Endothelial cell of umbilical vein (primary cell): ENCODE measurements around the gene LILRA6. TPM values are rescaled to one million over a fixed set of nuclear protein-coding genes. Genes with fewer than 3 reads are reported as not detected.
"Not testable (repeated sequence)": the region's sequence is repeated elsewhere in the genome, so short reads cannot be mapped to it uniquely, and the experiment has no call there.

Experiments used
- BruUV-seq: library from RNA; stranded (reverse); fragments of 400-500 nt; replicated peaks from 2 replicates; lab custom pipeline; 2021; lab: Mats Ljungman, UMichigan
- CTCF ChIA-PET: fragments of 300-600, 350-600 bp; sonication (Branson Sonifier 250); formaldehyde crosslinking; loops from one replicate; lab custom pipeline; 2021; ENCODE audit warnings: antibody characterized with exemption, inconsistent platforms; lab: Charles Lee
- POLR2A ChIA-PET: fragments of 300-600, 350-600 bp; sonication (Branson Sonifier 250); formaldehyde crosslinking; loops from one replicate; lab custom pipeline; 2021; ENCODE audit warnings: antibody characterized with exemption, inconsistent platforms; lab: Charles Lee
- DNase-seq: peaks from one replicate; pipeline ENCODE4 v3.0.0-alpha.2; 2011; ENCODE audit warnings: low read depth, low spot score
- FAIRE-seq: peaks from 2 replicates; lab custom pipeline; 2011; peaks lifted over from hg19 to GRCh38; lab: Jason Lieb, UNC
- H2AFZ ChIP-seq: 2 replicates; pipeline ENCODE4 v1.6.0; 2012; ENCODE audit warnings: low read depth, low read length, control low read depth, inconsistent platforms
- H3K27ac ChIP-seq: 2 replicates; pipeline ENCODE4 v1.5.1; 2011; ENCODE audit warnings: low read depth, mild to moderate bottlenecking, control low read depth, low read length, moderate library complexity; ENCODE audit not compliant: insufficient read depth
- H3K27me3 ChIP-seq, 2 experiments: 2 replicates each; pipeline versions ENCODE4 v1.6.0 to v1.6.1; 2011; ENCODE audit warnings: low read length in 2 of 2, mixed read lengths in 1 of 2; ENCODE audit not compliant: control insufficient read depth in 2 of 2, insufficient read depth in 2 of 2
- H3K36me3 ChIP-seq, 2 experiments: 2 replicates in 1 of 2; 3 replicates in 1 of 2; pipeline ENCODE4 v1.5.1; 2011; ENCODE audit warnings: low read length in 2 of 2, mild to moderate bottlenecking in 1 of 2, moderate library complexity in 1 of 2; ENCODE audit not compliant: control insufficient read depth in 2 of 2, insufficient read depth in 2 of 2; ENCODE audit errors: extremely low read depth in 1 of 2
- H3K4me1 ChIP-seq: 3 replicates; pipeline ENCODE4 v1.5.1; 2011; ENCODE audit warnings: mild to moderate bottlenecking, low read length; ENCODE audit not compliant: control insufficient read depth, insufficient read depth; ENCODE audit errors: extremely low read depth
- H3K4me2 ChIP-seq: 2 replicates; pipeline ENCODE4 v1.6.1; 2011; ENCODE audit warnings: low read length, control low read depth, mixed read lengths; ENCODE audit not compliant: insufficient read depth
- H3K4me3 ChIP-seq, 3 experiments: fragments of 200-600 bp in 1 of 3; sonication (generic), shearing (Covaris generic) in 1 of 3; replicated peaks in 1 of 3; 2 replicates each; pipeline ENCODE4 v1.5.1; 2011 to 2016; ENCODE audit warnings: control low read depth in 3 of 3, low read length in 3 of 3, mild to moderate bottlenecking in 2 of 3, inconsistent platforms in 1 of 3, low read depth in 1 of 3, moderate library complexity in 1 of 3; ENCODE audit not compliant: insufficient read depth in 1 of 3
- H3K79me2 ChIP-seq: 2 replicates; pipeline ENCODE4 v1.6.0; 2012; ENCODE audit warnings: low read length, inconsistent platforms; ENCODE audit not compliant: control insufficient read depth, insufficient read depth
- H3K9ac ChIP-seq: replicated peaks from 2 replicates; pipeline ENCODE3; 2011; ENCODE audit warnings: low read length, control low read depth; ENCODE audit not compliant: insufficient read depth; ENCODE audit errors: extremely low read depth
- H3K9me1 ChIP-seq: replicated peaks from 3 replicates; pipeline ENCODE4 v1.6.0; 2011; ENCODE audit warnings: mild to moderate bottlenecking, low read length; ENCODE audit not compliant: control insufficient read depth, insufficient read depth; ENCODE audit errors: extremely low read depth
- H3K9me3 ChIP-seq: replicated peaks from 2 replicates; pipeline ENCODE4 v1.5.1; 2012; ENCODE audit warnings: low read length, inconsistent platforms; ENCODE audit not compliant: control insufficient read depth, insufficient read depth
- H4K20me1 ChIP-seq: replicated peaks from 2 replicates; pipeline ENCODE3; 2011; ENCODE audit warnings: mild to moderate bottlenecking, low read length; ENCODE audit not compliant: control insufficient read depth, insufficient read depth; ENCODE audit errors: extremely low read depth
- EZH2 ChIP-seq: IDR thresholded peaks from 2 replicates; pipeline ENCODE4 v1.6.1; 2012; ENCODE audit warnings: borderline replicate concordance, low read depth, mild to moderate bottlenecking, moderate library complexity, low read length, inconsistent platforms; ENCODE audit not compliant: severe bottlenecking
- FOS ChIP-seq: IDR thresholded peaks from 2 replicates; pipeline ENCODE4 v1.6.1; 2011; ENCODE audit warnings: mild to moderate bottlenecking, low read length, moderate library complexity, borderline replicate concordance; ENCODE audit not compliant: insufficient read depth
- GATA2 ChIP-seq: IDR thresholded peaks from 2 replicates; pipeline ENCODE4 v1.7.0; 2011; ENCODE audit warnings: low read depth, mild to moderate bottlenecking, moderate library complexity, mixed read lengths, low read length; ENCODE audit not compliant: insufficient read length, insufficient read depth
- JUN ChIP-seq: IDR thresholded peaks from 2 replicates; pipeline ENCODE4 v1.6.1; 2011; ENCODE audit warnings: borderline replicate concordance, low read depth; ENCODE audit not compliant: insufficient read length, insufficient read depth
- MYC ChIP-seq: IDR thresholded peaks from one replicate; pipeline ENCODE4 v1.6.1; 2011; ENCODE audit warnings: mild to moderate bottlenecking, low read depth, low read length
- POLR2A ChIP-seq: IDR thresholded peaks from 2 replicates; pipeline ENCODE4 v1.6.1; 2012; ENCODE audit warnings: low read depth, mild to moderate bottlenecking, control low read depth, low read length
- POLR2AphosphoS5 ChIP-seq: IDR thresholded peaks from 2 replicates; pipeline ENCODE4 v1.6.1; 2012; ENCODE audit warnings: low read depth, mild to moderate bottlenecking, control low read depth, low read length, moderate library complexity; ENCODE audit not compliant: insufficient read depth
- dilution Hi-C: fragments of 300-500 bp; cut with MboI; formaldehyde crosslinking; loops from one replicate; pipeline ENCODE4 v1.15.0; 2019; ENCODE audit warnings: low sequenced_read_pairs; ENCODE audit not compliant: extremely low pct_ligation_motif_present
- intact Hi-C: fragments of 100-400 bp; cut with micrococcal nuclease; formaldehyde crosslinking; loops from one replicate; pipeline ENCODE4 v1.10.0; 2022
- polyA plus RNA-seq, 4 experiments: library from polyadenylated mRNA; depleted of rRNA in 3 of 4; stranded (reverse) in 3 of 4; unstranded in 1 of 4; fragments of >200 nt; gene quantifications; 2 replicates each; pipeline versions ENCODE4 v1.2.1 to v1.2.3, GENCODE V29; 2011 to 2012; ENCODE audit warnings: missing spikeins in 1 of 4
- total RNA-seq: library from RNA; stranded (reverse); gene quantifications from 2 replicates; pipeline ENCODE4 v1.2.3, GENCODE V29; 2021
- TF ChIP-seq, protein P1 (sequence below): IDR thresholded peaks from 2 replicates; pipeline ENCODE4 v1.6.1; 2011; ENCODE audit not compliant: insufficient read depth, insufficient read length
- TF ChIP-seq, protein P2 (sequence below), 2 donors: IDR thresholded peaks; 1 replicate in 1 of 2; 2 replicates in 1 of 2; pipeline ENCODE4 v1.5.1; 2011; ENCODE audit warnings: low read length in 2 of 2, mild to moderate bottlenecking in 2 of 2, moderate library complexity in 2 of 2, control low read depth in 1 of 2, inconsistent platforms in 1 of 2, low read depth in 1 of 2; ENCODE audit not compliant: insufficient read depth in 1 of 2; ENCODE audit errors: extremely low read depth in 1 of 2

Gene LILRA6
- total and polyA plus RNA-seq, 2 donors (not counting 3 experiments of a cell fraction or from before 2014, with no cell fraction given) = not detected

DNA sequence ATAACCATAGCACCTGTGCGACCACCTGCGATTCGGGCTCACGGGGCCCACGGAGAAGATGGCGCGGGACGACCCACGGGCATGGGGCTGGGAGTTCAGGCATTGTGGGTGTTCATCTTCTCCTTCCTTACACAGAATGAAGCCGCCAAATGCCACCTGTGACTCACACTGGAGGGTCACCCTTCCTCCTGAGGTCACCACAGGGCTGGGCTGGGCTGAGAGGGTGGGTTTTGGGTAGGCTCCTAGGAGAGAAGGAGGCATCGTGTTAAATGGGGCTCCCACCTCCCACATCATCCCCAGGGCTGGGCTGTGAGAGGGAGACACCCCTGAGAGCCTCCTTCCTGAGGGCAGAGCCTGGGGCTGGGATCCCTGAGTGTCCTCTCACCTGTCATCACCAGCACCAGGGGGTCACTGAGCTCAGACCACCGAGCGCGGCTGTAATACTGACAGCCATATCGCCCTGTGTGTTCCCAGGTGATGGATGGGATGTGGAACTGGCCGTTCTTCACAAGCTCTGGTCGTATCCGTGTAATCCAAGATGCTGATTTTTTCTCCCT is 36.9 kb upstream of the LILRA6 start:
- no peak overlapping the region for H3K4me2 ChIP-seq
- no peak overlapping the region for H3K4me3 ChIP-seq
- no peak overlapping the region for H3K9ac ChIP-seq
- no TSS peak for BruUV-seq
- FAIRE-seq (no peak), DNase-seq (no peak)
- H3K36me3 ChIP-seq = no peaks in the 10 kb centered on the region
- dilution Hi-C loops = no loop called here
- CTCF ChIA-PET = interaction anchor here (2.2 kb wide), 1 partner anchor 13 kb away, joined by 7 read pairs; no protein-coding TSS in a partner anchor
- H3K27me3 ChIP-seq = peaks cover 1 to 6% of the 10 kb centered on the region in 2 experiments
- H2AFZ ChIP-seq = no peak overlapping the region
- no peak overlapping the region for H3K27ac ChIP-seq
- no peaks in the 10 kb centered on the region for H3K4me1 ChIP-seq
- H3K79me2 ChIP-seq = no peaks in the 10 kb centered on the region
- H3K9me1 ChIP-seq = no peaks in the 10 kb centered on the region
- intact Hi-C loops = no loop called here
- TF ChIP-seq FOS = no peak
- TF ChIP-seq MYC = no peak
- TF ChIP-seq GATA2 = no peak
- TF ChIP-seq, protein P1, sequence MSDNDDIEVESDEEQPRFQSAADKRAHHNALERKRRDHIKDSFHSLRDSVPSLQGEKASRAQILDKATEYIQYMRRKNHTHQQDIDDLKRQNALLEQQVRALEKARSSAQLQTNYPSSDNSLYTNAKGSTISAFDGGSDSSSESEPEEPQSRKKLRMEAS = no peak
- TF ChIP-seq POLR2A = no peak
- TF ChIP-seq JUN = no peak
- TF ChIP-seq, protein P2, sequence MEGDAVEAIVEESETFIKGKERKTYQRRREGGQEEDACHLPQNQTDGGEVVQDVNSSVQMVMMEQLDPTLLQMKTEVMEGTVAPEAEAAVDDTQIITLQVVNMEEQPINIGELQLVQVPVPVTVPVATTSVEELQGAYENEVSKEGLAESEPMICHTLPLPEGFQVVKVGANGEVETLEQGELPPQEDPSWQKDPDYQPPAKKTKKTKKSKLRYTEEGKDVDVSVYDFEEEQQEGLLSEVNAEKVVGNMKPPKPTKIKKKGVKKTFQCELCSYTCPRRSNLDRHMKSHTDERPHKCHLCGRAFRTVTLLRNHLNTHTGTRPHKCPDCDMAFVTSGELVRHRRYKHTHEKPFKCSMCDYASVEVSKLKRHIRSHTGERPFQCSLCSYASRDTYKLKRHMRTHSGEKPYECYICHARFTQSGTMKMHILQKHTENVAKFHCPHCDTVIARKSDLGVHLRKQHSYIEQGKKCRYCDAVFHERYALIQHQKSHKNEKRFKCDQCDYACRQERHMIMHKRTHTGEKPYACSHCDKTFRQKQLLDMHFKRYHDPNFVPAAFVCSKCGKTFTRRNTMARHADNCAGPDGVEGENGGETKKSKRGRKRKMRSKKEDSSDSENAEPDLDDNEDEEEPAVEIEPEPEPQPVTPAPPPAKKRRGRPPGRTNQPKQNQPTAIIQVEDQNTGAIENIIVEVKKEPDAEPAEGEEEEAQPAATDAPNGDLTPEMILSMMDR (IDR thresholded peaks at IDR 0.05; ENCODE audit: extremely low read depth in 1 of 2, insufficient read depth in 1 of 2, low read depth in 1 of 2, low read length in 2 of 2) = no peak
- no peak for TF ChIP-seq POLR2AphosphoS5
- TF ChIP-seq EZH2 = no peak
- POLR2A ChIA-PET = no interaction called here
- no peaks in the 10 kb centered on the region for H3K9me3 ChIP-seq
- H4K20me1 ChIP-seq = no peaks in the 10 kb centered on the region

DNA sequence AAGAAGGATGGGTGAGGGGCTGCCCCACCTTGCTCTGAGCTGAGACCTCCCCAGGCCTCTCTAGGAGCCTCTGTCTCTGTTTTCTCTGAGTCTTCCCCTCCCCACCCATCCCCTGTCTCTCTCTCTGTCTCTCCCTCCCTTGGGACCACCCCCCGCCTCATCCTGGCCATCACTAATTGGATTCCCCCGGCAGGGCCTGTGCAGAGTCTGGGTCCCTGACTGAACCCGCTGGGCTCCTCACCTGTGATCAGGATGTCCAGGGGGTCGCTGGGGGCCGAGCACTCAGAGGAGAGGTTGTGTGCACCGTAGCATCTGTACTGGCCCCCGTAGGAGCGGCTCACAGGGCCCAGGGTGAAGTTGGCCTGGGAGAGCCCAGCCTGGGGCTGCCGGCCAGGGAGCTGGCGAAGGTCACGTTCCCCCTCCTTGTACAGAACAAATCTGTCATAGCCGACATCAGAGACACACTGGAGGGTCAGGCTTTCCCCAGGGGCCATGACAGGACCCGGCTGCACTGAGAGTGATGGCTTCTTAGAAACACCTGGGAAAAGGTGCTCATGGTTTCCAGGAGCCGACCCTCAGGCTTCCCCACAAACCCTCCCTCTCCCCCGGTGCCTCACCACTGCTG is 36.1 kb upstream of the LILRA6 start:
- H3K79me2 ChIP-seq, BruUV-seq, POLR2A ChIA-PET, DNase-seq, H3K36me3 ChIP-seq, H2AFZ ChIP-seq, FAIRE-seq, H3K9me1 ChIP-seq, H3K9ac ChIP-seq, H3K27ac ChIP-seq, H3K4me3 ChIP-seq, H3K4me1 ChIP-seq, H4K20me1 ChIP-seq, dilution Hi-C loops, H3K27me3 ChIP-seq, H3K4me2 ChIP-seq, intact Hi-C loops, H3K9me3 ChIP-seq: not testable (repeated sequence)
- CTCF ChIA-PET = interaction anchor here (2.2 kb wide), 1 partner anchor 13 kb away, joined by 7 read pairs; no protein-coding TSS in a partner anchor
